Testis (tissue), 3 donors: Measurements from ENCODE around the gene RPL21. TPM values are rescaled to one million over a fixed set of nuclear protein-coding genes. Genes with fewer than 3 reads are reported as not detected.

Experiments used
- DNase-seq: peaks from one replicate; pipeline ENCODE4 v3.0.0-alpha.2; 2019
- H3K27ac ChIP-seq, 2 donors: fragments of 200-600 bp; sonication (generic); one replicate each; pipeline ENCODE4 v1.5.1; 2019
- H3K27me3 ChIP-seq: fragments of 200-600 bp; sonication (generic); one replicate; pipeline ENCODE4 v1.5.1; 2019
- H3K36me3 ChIP-seq: fragments of 200-600 bp; sonication (generic); one replicate; pipeline ENCODE4 v1.5.1; 2017; ENCODE audit warnings: low read depth; ENCODE audit errors: missing control alignments
- H3K4me1 ChIP-seq: fragments of 200-600 bp; sonication (generic); one replicate; pipeline ENCODE4 v1.5.1; 2019
- H3K4me3 ChIP-seq, 2 donors: fragments of 200-600 bp; sonication (generic); one replicate each; pipeline ENCODE4 v1.5.1; 2017 to 2019
- H3K9me3 ChIP-seq: fragments of 200-600 bp; sonication (generic); one replicate; pipeline ENCODE4 v1.5.1; 2017
- CTCF ChIP-seq, 3 experiments: fragments of 450-650 bp in 2 of 3; fragments of 200-600 bp in 1 of 3; sonication (generic) in 1 of 3; IDR thresholded peaks; one replicate each; pipeline ENCODE4 v1.5.1; 2016 to 2019; ENCODE audit warnings: antibody characterized with exemption in 3 of 3, mild to moderate bottlenecking in 2 of 3, moderate library complexity in 1 of 3
- POLR2A ChIP-seq: fragments of 450-650 bp; IDR thresholded peaks from one replicate; pipeline ENCODE4 v1.6.1; 2017; ENCODE audit warnings: antibody characterized with exemption, mild to moderate bottlenecking, moderate library complexity
- WGBS, 2 donors: methylation state at CpG; one replicate each; pipeline ENCODE4 v1.1.5; 2018; 5-methylcytosine and 5-hydroxymethylcytosine counted together
- intact Hi-C: fragments of 100-400 bp; cut with DNase I; formaldehyde crosslinking; loops from one replicate; pipeline ENCODE4 v1.15.1; 2023; ENCODE audit warnings: low total_unique reads
- polyA plus RNA-seq: library from polyadenylated mRNA; stranded (reverse); fragments of 350-450 nt; fragmentation: Illumina TruSeq; extraction: RNeasy Lipid Tissue Mini Kit (QIAGEN cat#74804); gene quantifications from one replicate; pipeline ENCODE4 v1.2.3, GENCODE V29; 2014; ENCODE audit warnings: low read depth, low replicate concordance; ENCODE audit not compliant: insufficient read depth
- total RNA-seq, 2 donors: library from RNA; depleted of rRNA; stranded (reverse); fragments of >200 nt; gene quantifications; one replicate each; pipeline ENCODE4 v1.2.3, GENCODE V29; 2016

The RPL21 gene
- total and polyA plus RNA-seq, 3 donors from 2014 or later: 200 to 996 (median 353) TPM

GRCh38 chr13:27280009-27280656 lies 28.8 kb downstream of the RPL21 start:
- H3K27ac ChIP-seq: no peak overlapping the region
- H3K4me1 ChIP-seq: peaks cover 7% of the 10 kb centered on the region
- whole genome bisulfite sequencing, 2 donors: 92 to 100% methylated on average over 4 to 5 of the region's 5 CpGs
- no peak for TF ChIP-seq CTCF (IDR thresholded peaks at IDR 0.05)
- no peak for TF ChIP-seq POLR2A
- H3K36me3 ChIP-seq: no peaks in the 10 kb centered on the region
- no peak overlapping the region for H3K4me3 ChIP-seq
- no peaks in the 10 kb centered on the region for H3K27me3 ChIP-seq
- no peaks in the 10 kb centered on the region for H3K9me3 ChIP-seq
- DNase-seq: no peak
- intact Hi-C loops: no loop called here

DNA sequence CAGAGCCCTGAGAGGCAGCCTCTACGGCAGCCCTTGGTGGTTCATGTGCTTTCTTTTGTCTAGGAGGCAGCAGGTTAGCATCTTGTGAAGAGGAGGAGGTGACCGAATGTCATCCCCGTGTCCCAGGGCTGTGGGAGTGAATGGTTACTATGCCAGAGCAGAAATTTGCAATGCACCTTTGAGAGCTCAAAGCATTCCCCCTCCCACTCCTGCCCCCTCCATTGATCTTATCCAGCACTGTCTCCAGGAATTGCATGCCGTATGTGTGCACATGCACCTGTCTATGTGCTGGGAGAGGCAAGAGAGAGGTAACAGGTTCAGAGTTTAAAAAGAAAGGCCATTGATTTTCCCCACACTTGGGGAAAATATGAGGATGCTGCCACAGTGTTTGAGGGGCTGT lies 29.5 kb downstream of the RPL21 start:
- H3K36me3 ChIP-seq: no peaks in the 10 kb centered on the region
- no peaks in the 10 kb centered on the region for H3K4me1 ChIP-seq
- H3K9me3 ChIP-seq: no peaks in the 10 kb centered on the region
- 77 to 84% methylated on average over 4 of the region's 4 CpGs for WGBS, 2 donors
- H3K27ac ChIP-seq: no peak overlapping the region
- no peak for DNase-seq
- intact Hi-C loops: no loop called here
- no peak for TF ChIP-seq POLR2A
- TF ChIP-seq CTCF (IDR thresholded peaks at IDR 0.05): no peak
- no peak overlapping the region for H3K4me3 ChIP-seq
- no peaks in the 10 kb centered on the region for H3K27me3 ChIP-seq

DNA sequence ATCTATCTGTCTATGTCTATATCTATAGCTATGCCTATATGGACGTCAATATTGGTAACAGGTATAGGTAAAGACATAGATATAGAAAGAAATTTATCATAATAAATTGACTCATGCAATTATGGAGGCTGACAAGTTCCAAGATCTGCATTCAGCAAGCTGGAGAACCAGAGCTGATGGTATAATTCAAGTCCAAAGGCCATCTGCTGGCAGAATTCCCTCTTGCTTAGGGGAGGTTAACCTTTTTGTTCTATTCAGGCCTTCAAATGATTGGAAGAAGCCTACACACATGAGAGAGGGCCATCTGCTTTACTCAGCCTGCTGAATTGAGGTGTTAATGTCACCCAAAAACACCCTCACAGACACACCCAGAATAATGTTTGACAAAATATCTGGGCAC lies 30.1 kb downstream of the RPL21 start:
- no peak for TF ChIP-seq CTCF (IDR thresholded peaks at IDR 0.05)
- TF ChIP-seq POLR2A: no peak
- no peak overlapping the region for H3K4me3 ChIP-seq
- H3K9me3 ChIP-seq: no peaks in the 10 kb centered on the region
- DNase-seq: no peak
- WGBS, 2 donors: 77 to 80% methylated on average over 1 of the region's 1 CpG
- H3K4me1 ChIP-seq: no peaks in the 10 kb centered on the region
- no peaks in the 10 kb centered on the region for H3K36me3 ChIP-seq
- intact Hi-C loops: no loop called here
- H3K27me3 ChIP-seq: no peaks in the 10 kb centered on the region
- no peak overlapping the region for H3K27ac ChIP-seq

DNA sequence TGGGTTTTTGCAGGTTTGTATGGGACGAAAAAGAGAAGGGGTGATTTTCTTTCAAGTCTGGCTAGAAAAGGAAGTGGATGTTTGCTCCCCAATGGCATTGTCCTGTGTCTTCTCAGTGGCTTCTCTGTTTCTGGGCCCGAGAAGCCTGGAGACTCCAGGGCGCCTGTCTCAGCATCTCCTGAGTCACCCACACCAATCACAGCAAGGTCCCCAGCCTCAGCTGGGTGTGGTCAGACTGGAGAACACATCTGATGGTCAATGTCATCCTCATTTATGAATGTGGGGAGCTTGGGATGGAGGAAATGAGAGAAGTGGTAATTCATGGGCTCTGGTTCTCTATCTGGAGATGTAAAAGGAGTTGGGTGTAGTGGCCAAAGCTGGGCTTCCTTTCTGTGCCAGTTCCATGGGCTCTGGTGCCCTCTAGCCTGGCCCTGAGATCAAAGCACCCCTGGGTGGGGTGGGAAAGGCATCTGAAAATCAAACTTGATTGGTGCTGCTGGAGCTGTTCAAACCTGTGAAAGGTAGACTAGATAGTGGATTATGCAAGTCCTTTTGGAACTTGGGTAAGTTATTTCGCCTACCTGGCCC lies 32.6 kb downstream of the RPL21 start:
- intact Hi-C loops: no loop called here
- Histone ChIP-seq H3K4me3 (no peak overlapping the region), H3K36me3 (no peaks in the 10 kb centered on the region), H3K27ac (no peak overlapping the region), H3K27me3 (no peaks in the 10 kb centered on the region), H3K4me1 (no peaks in the 10 kb centered on the region), H3K9me3 (no peaks in the 10 kb centered on the region)
- WGBS, 2 donors: 88 to 92% methylated on average over 4 of the region's 4 CpGs
- TF ChIP-seq CTCF (IDR thresholded peaks at IDR 0.05) (no peak), POLR2A (no peak)
- peak; percentile 63 for DNase-seq

- no peak for DNase-seq
- no peak overlapping the region for H3K27ac ChIP-seq
- 61 to 75% methylated on average over 4 of the region's 4 CpGs for WGBS, 2 donors
Observed at GRCh38 chr13:27288392-27288791, 37.0 kb downstream of the RPL21 start.

More at GRCh38 chr13:27288392-27288791, 37.0 kb downstream of the RPL21 start:
- Histone ChIP-seq H3K27me3 (no peaks in the 10 kb centered on the region), H3K4me3 (no peak overlapping the region), H3K36me3 (no peaks in the 10 kb centered on the region), H3K9me3 (no peaks in the 10 kb centered on the region), H3K4me1 (no peaks in the 10 kb centered on the region)
- TF ChIP-seq POLR2A (no peak), CTCF (IDR thresholded peaks at IDR 0.05) (no peak)
- intact Hi-C loops: no loop called here
